Measurements from ENCODE around the gene MTRR. TPM values are rescaled to one million over a fixed set of nuclear protein-coding genes. Genes with fewer than 3 reads are reported as not detected.

MTRR gene
- total RNA-seq, 1 experiment from 2014 or later = 61.2 TPM

GRCh38 chr5:7881816-7882215 is 12.9 kb downstream of the MTRR start:
- intact Hi-C loops (cut with micrococcal nuclease; ENCODE audit: unreplicated experiment) = no loop called here
- no TSS peak for BruUV-seq (replicated peaks)
- CTCF ChIA-PET = no interaction called here
- no peaks in the 10 kb centered on the region for H3K9me3 Mint-ChIP-seq (ENCODE audit: low read depth, unreplicated experiment)
- no peak for DNase-seq
- peaks cover 27% of the 10 kb centered on the region for H3K4me1 Mint-ChIP-seq (ENCODE audit: low read depth, unreplicated experiment)
- H3K27me3 Mint-ChIP-seq (ENCODE audit: unreplicated experiment) = no peaks in the 10 kb centered on the region
- TF ChIP-seq CTCF (IDR thresholded peaks at IDR 0.05; ENCODE audit: unreplicated experiment) = no peak
- peaks cover 34% of the 10 kb centered on the region for H3K36me3 Mint-ChIP-seq (ENCODE audit: insufficient read depth, unreplicated experiment)
- no peak overlapping the region for H3K27ac Mint-ChIP-seq (ENCODE audit: unreplicated experiment)
- H3K4me3 Mint-ChIP-seq (ENCODE audit: low read depth, unreplicated experiment) = no peak overlapping the region

GRCh38 chr5:7882926-7883325 is 14.0 kb downstream of the MTRR start:
- Mint-ChIP-seq H3K36me3 (ENCODE audit: insufficient read depth, unreplicated experiment) (peaks cover 24% of the 10 kb centered on the region), H3K27me3 (ENCODE audit: unreplicated experiment) (no peaks in the 10 kb centered on the region), H3K4me3 (ENCODE audit: low read depth, unreplicated experiment) (no peak overlapping the region), H3K27ac (ENCODE audit: unreplicated experiment) (no peak overlapping the region), H3K4me1 (ENCODE audit: low read depth, unreplicated experiment) (peaks cover 16% of the 10 kb centered on the region), H3K9me3 (ENCODE audit: low read depth, unreplicated experiment) (no peaks in the 10 kb centered on the region)
- intact Hi-C loops (cut with micrococcal nuclease; ENCODE audit: unreplicated experiment) = no loop called here
- no peak for DNase-seq
- no TSS peak for BruUV-seq (replicated peaks)
- CTCF ChIA-PET = interaction anchor here (0.8 kb wide), 1 partner anchor 9 kb away, joined by 5 read pairs; no protein-coding TSS in a partner anchor
- TF ChIP-seq CTCF (IDR thresholded peaks at IDR 0.05; ENCODE audit: unreplicated experiment) = no peak

GRCh38 chr5:7884491-7885267 is 15.7 kb downstream of the MTRR start:
- intact Hi-C loops (cut with micrococcal nuclease; ENCODE audit: unreplicated experiment) = no loop called here
- no TSS peak for BruUV-seq (replicated peaks)
- CTCF ChIA-PET = no interaction called here
- DNase-seq = no peak
- TF ChIP-seq CTCF (IDR thresholded peaks at IDR 0.05; ENCODE audit: unreplicated experiment) = no peak
- Mint-ChIP-seq H3K4me1 (ENCODE audit: low read depth, unreplicated experiment) (no peaks in the 10 kb centered on the region), H3K9me3 (ENCODE audit: low read depth, unreplicated experiment) (no peaks in the 10 kb centered on the region), H3K4me3 (ENCODE audit: low read depth, unreplicated experiment) (no peak overlapping the region), H3K27ac (ENCODE audit: unreplicated experiment) (no peak overlapping the region), H3K27me3 (ENCODE audit: unreplicated experiment) (no peaks in the 10 kb centered on the region), H3K36me3 (ENCODE audit: insufficient read depth, unreplicated experiment) (peaks cover 22% of the 10 kb centered on the region)

- Mint-ChIP-seq H3K4me3 (ENCODE audit: low read depth, unreplicated experiment) (no peak overlapping the region), H3K4me1 (ENCODE audit: low read depth, unreplicated experiment) (no peaks in the 10 kb centered on the region), H3K27ac (ENCODE audit: unreplicated experiment) (no peak overlapping the region), H3K36me3 (ENCODE audit: insufficient read depth, unreplicated experiment) (peaks cover 27% of the 10 kb centered on the region), H3K9me3 (ENCODE audit: low read depth, unreplicated experiment) (no peaks in the 10 kb centered on the region), H3K27me3 (ENCODE audit: unreplicated experiment) (no peaks in the 10 kb centered on the region)
- BruUV-seq (replicated peaks) = no TSS peak
- CTCF ChIA-PET = interaction anchor here (0.6 to 1.3 kb wide), 2 partner anchors 164 to 570 kb away, joined by 3 read pairs; no protein-coding TSS in a partner anchor
- intact Hi-C loops (cut with micrococcal nuclease; ENCODE audit: unreplicated experiment) = no loop called here
- no peak for DNase-seq
- TF ChIP-seq CTCF (IDR thresholded peaks at IDR 0.05; ENCODE audit: unreplicated experiment) = peak; percentile 40
Measured at GRCh38 chr5:7886849-7887475, 18.0 kb downstream of the MTRR start.
